GM18951 (cell line): ENCODE measurements around the gene MMAA.

Experiments used
- POLR2A ChIP-seq: IDR thresholded peaks from 4 replicates; pipeline ENCODE4 v1.6.1; 2011; ENCODE audit warnings: mild to moderate bottlenecking; ENCODE audit not compliant: insufficient read length, insufficient read depth; ENCODE audit errors: extremely low read depth
- in situ Hi-C: fragments of 300-500 bp; cut with MboI; formaldehyde crosslinking; loops from one replicate; pipeline ENCODE4 v1.12.0; 2022; ENCODE audit warnings: low sequenced_read_pairs, mixed read lengths, inconsistent platforms; ENCODE audit not compliant: unreplicated experiment

The MMAA gene

DNA sequence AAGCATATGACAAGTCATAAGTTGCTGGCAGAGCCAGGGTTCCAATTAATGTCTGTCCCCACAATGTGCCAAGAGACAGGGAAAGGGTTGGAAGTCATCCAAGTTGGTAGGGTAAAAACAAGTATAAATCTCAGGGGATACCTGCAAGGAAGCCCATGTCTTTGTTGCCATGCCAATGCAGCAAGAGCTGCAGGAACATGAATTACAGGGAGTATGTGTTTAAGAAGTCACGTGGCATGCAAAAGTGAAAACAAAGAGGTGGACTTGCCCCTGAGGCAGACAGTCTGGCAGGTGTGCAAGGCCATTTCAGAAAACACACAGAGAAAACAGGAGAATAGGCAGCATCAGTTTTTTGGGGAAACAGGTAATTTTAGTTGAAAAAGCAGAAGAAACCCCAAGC lies 90.2 kb downstream of the MMAA start:
- no peak for TF ChIP-seq POLR2A
- in situ Hi-C loops, result no loop called here
